Tibial nerve (tissue), 3 donors: ENCODE data around the gene SIAE.

Source experiments
- POLR2A ChIP-seq, 2 donors: fragments of 450-650 bp; IDR thresholded peaks; one replicate each; pipeline ENCODE4 v1.6.1; 2017; ENCODE audit warnings: antibody characterized with exemption in 2 of 2, mild to moderate bottlenecking in 2 of 2, moderate library complexity in 2 of 2
- TF ChIP-seq, protein P1 (sequence below), 5 experiments: fragments of 200-600 bp in 3 of 5; fragments of 450-650 bp in 2 of 5; sonication (generic) in 3 of 5; IDR thresholded peaks; one replicate each; pipeline ENCODE4 v1.5.1; 2016 to 2019; ENCODE audit warnings: antibody characterized with exemption in 5 of 5, mild to moderate bottlenecking in 3 of 5, moderate library complexity in 2 of 5

DNA sequence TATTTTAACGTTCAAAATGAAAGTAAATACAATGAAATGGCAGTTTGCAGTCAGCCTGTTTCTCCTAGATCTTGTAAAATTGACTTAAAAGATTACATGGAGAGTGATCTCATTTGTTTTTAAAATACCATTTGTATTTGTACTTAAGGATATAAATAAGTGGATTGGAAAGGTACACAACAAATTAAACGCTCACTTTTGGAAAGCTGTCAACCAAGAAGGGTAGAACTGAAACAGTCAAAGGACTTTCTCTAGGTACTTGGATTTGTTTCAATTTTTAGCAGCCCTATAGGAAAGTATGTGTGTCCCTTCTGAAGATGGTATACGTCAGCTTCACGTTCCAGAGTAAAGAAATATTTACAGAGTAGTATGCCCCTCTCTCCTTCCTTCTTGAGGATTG is 43.6 kb downstream of the SIAE start:
- TF ChIP-seq, protein P1, sequence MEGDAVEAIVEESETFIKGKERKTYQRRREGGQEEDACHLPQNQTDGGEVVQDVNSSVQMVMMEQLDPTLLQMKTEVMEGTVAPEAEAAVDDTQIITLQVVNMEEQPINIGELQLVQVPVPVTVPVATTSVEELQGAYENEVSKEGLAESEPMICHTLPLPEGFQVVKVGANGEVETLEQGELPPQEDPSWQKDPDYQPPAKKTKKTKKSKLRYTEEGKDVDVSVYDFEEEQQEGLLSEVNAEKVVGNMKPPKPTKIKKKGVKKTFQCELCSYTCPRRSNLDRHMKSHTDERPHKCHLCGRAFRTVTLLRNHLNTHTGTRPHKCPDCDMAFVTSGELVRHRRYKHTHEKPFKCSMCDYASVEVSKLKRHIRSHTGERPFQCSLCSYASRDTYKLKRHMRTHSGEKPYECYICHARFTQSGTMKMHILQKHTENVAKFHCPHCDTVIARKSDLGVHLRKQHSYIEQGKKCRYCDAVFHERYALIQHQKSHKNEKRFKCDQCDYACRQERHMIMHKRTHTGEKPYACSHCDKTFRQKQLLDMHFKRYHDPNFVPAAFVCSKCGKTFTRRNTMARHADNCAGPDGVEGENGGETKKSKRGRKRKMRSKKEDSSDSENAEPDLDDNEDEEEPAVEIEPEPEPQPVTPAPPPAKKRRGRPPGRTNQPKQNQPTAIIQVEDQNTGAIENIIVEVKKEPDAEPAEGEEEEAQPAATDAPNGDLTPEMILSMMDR (IDR thresholded peaks at IDR 0.05): no peak
- TF ChIP-seq POLR2A (IDR thresholded peaks at IDR 0.05): no peak
